Measurements from ENCODE around the gene USP17L29. TPM values are rescaled to one million over a fixed set of nuclear protein-coding genes. Genes with fewer than 3 reads are reported as not detected.
"Not testable (repeated sequence)": the region's sequence is repeated elsewhere in the genome, so short reads cannot be mapped to it uniquely, and the experiment has no call there.

The USP17L29 gene
- total RNA-seq, 1 experiment from 2014 or later, result not detected

DNA sequence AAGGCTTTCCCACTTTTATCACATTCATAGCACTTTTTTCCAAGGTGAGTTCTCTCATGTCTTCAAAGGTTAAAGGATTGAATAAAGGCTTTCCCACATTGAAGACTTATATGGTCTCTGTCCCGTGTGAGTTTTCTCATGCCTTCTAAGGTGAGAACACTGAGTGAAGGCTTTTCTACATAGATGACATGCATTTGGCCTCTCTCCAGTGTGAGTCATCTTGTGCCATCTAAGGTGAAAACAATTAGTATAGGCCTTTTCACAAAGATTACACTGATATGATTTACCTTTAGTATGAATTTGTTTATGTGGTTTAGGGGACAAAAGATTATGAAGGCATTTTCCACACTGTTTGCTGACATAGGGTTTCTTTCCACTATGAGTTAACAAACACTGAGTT, 30.7 kb downstream of the USP17L29 start:
- DNase-seq, result no peak
- intact Hi-C loops (cut with micrococcal nuclease; ENCODE audit: unreplicated experiment), result no loop called here
- Histone ChIP-seq H3K36me3 (ENCODE audit: low read depth) (no peaks in the 10 kb centered on the region), H3K4me3 (no peak overlapping the region), H3K79me2 (ENCODE audit: low read depth) (no peaks in the 10 kb centered on the region), H2AFZ (no peak overlapping the region), H3K9me3 (ENCODE audit: insufficient read depth, low read depth) (no peaks in the 10 kb centered on the region), H3K4me1 (replicated peaks; ENCODE audit: insufficient read depth) (no peaks in the 10 kb centered on the region), H3K4me2 (no peak overlapping the region), H3K27ac (no peak overlapping the region), H3K9me2 (ENCODE audit: insufficient read depth) (no peaks in the 10 kb centered on the region), H4K20me1 (ENCODE audit: insufficient read depth) (no peaks in the 10 kb centered on the region), H3F3A (ENCODE audit: insufficient read depth, low read depth) (no peaks in the 10 kb centered on the region), H3K27me3 (ENCODE audit: insufficient read depth, low read depth) (no peaks in the 10 kb centered on the region)
- ChIA-PET POLR2A (ENCODE audit: unreplicated experiment) (no interaction called here), CTCF (no interaction called here)
- no peak for TF ChIP-seq EZH2 (IDR thresholded peaks at IDR 0.05; ENCODE audit: low read depth)
- TF ChIP-seq, protein P1, sequence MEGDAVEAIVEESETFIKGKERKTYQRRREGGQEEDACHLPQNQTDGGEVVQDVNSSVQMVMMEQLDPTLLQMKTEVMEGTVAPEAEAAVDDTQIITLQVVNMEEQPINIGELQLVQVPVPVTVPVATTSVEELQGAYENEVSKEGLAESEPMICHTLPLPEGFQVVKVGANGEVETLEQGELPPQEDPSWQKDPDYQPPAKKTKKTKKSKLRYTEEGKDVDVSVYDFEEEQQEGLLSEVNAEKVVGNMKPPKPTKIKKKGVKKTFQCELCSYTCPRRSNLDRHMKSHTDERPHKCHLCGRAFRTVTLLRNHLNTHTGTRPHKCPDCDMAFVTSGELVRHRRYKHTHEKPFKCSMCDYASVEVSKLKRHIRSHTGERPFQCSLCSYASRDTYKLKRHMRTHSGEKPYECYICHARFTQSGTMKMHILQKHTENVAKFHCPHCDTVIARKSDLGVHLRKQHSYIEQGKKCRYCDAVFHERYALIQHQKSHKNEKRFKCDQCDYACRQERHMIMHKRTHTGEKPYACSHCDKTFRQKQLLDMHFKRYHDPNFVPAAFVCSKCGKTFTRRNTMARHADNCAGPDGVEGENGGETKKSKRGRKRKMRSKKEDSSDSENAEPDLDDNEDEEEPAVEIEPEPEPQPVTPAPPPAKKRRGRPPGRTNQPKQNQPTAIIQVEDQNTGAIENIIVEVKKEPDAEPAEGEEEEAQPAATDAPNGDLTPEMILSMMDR (conservative IDR thresholded peaks at IDR 0.05), result no peak
- no TSS peak for BruUV-seq (replicated peaks)

DNA sequence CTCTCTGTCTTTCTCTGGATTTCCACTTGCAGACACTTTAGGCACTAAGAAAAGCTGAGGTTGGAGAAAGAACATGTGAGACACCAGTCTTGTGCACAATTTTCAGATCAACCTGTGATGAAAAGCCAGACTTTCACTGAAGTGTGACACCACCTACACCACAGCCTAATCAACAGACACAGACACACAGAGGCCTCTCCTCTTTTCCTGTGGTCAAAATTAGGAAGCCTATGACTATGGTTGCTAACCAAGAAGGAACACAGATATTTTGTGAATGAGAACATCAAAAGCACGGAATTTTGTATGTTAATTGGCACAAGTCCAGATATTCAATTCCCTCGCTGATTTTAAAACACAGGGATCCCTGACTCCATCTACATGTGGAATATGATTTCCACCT, 35.6 kb downstream of the USP17L29 start:
- H3F3A ChIP-seq (ENCODE audit: insufficient read depth, low read depth); H3K36me3 ChIP-seq (ENCODE audit: low read depth); DNase-seq; H2AFZ ChIP-seq; H3K27me3 ChIP-seq (ENCODE audit: insufficient read depth, low read depth); H3K4me2 ChIP-seq; CTCF ChIA-PET; POLR2A ChIA-PET (ENCODE audit: unreplicated experiment); H3K27ac ChIP-seq; H3K9me2 ChIP-seq (ENCODE audit: insufficient read depth); H4K20me1 ChIP-seq (ENCODE audit: insufficient read depth); H3K9me3 ChIP-seq (ENCODE audit: insufficient read depth, low read depth); H3K4me1 ChIP-seq (replicated peaks; ENCODE audit: insufficient read depth); intact Hi-C loops (cut with micrococcal nuclease; ENCODE audit: unreplicated experiment); H3K4me3 ChIP-seq; BruUV-seq (replicated peaks); H3K79me2 ChIP-seq (ENCODE audit: low read depth): not testable (repeated sequence)

Other genes starting within 250 kb of the USP17L29 start
- not detected in 2 replicates for gene FAM90A26, start 183.2 kb upstream of the USP17L29 start, total RNA-seq (2021)
- gene USP17L10, start 143.0 kb upstream of the USP17L29 start, total RNA-seq (2021), result not detected in 2 replicates
- not detected in 2 replicates for gene USP17L11, start 138.2 kb upstream of the USP17L29 start, total RNA-seq (2021)
- gene USP17L12, start 133.5 kb upstream of the USP17L29 start, total RNA-seq (2021), result not detected in 2 replicates
- not detected in 2 replicates for gene USP17L13, start 128.7 kb upstream of the USP17L29 start, total RNA-seq (2021)
- gene USP17L15, start 119.3 kb upstream of the USP17L29 start, total RNA-seq (2021), result not detected in 2 replicates
- gene USP17L17, start 109.8 kb upstream of the USP17L29 start, total RNA-seq (2021), result not detected in 2 replicates
- gene USP17L18, start 105.0 kb upstream of the USP17L29 start, total RNA-seq (2021), result not detected in 2 replicates
- gene USP17L19, start 100.3 kb upstream of the USP17L29 start, total RNA-seq (2021), result not detected in 2 replicates
- not detected in 2 replicates for gene USP17L20, start 95.5 kb upstream of the USP17L29 start, total RNA-seq (2021)
- gene USP17L21, start 90.8 kb upstream of the USP17L29 start, total RNA-seq (2021), result not detected in 2 replicates
- gene USP17L22, start 86.0 kb upstream of the USP17L29 start, total RNA-seq (2021), result not detected in 2 replicates
- gene USP17L24, start 28.5 kb upstream of the USP17L29 start, total RNA-seq (2021), result not detected in 2 replicates
- gene USP17L25, start 23.7 kb upstream of the USP17L29 start, total RNA-seq (2021), result not detected in 2 replicates
- gene USP17L26, start 19.0 kb upstream of the USP17L29 start, total RNA-seq (2021), result not detected in 2 replicates
- gene USP17L5, start 14.2 kb upstream of the USP17L29 start, total RNA-seq (2021), result not detected in 2 replicates
- gene USP17L27, start 9.5 kb upstream of the USP17L29 start, total RNA-seq (2021), result not detected in 2 replicates
- gene USP17L28, start 4.7 kb upstream of the USP17L29 start, total RNA-seq (2021), result not detected in 2 replicates
- not detected in 2 replicates for gene USP17L30, start 9.5 kb downstream of the USP17L29 start, total RNA-seq (2021)
- not detected in 2 replicates for gene DEFB131A, start 90.8 kb downstream of the USP17L29 start, total RNA-seq (2021)

Data from PC-9 (cell line).